Inflammatory macrophage (primary cell): ENCODE results near the gene ZGPAT.
A peak's percentile ranks its signal among the peaks of the same experiment; 100 is the strongest.

Experiments
- DNase-seq, 2 donors: peaks; one replicate each; pipeline ENCODE4 v3.0.0-alpha.2; 2020 to 2022

ZGPAT gene

GRCh38 chr20:63693083-63693732, 14.6 kb upstream of the ZGPAT start:
- DNase-seq: no peak

- no peak for DNase-seq
These were observed 13.9 kb upstream of the ZGPAT start for GRCh38 chr20:63693733-63694583.

- no peak for DNase-seq
These were observed 13.0 kb upstream of the ZGPAT start for GRCh38 chr20:63694584-63695423.

- no peak for DNase-seq
These were observed 12.2 kb upstream of the ZGPAT start for GRCh38 chr20:63695424-63696305.

GRCh38 chr20:63696306-63696627, 11.6 kb upstream of the ZGPAT start:
- DNase-seq: peak in 1 of 2 donors; percentile 42

GRCh38 chr20:63696628-63697356, 11.0 kb upstream of the ZGPAT start, which contains the start of gene TNFRSF6B:
TSS of gene TNFRSF6B (plus strand) at chr20:63696652. CDS start at chr20:63696768, 116 bp downstream.
- no peak for DNase-seq

- no peak for DNase-seq
These were observed 10.4 kb upstream of the ZGPAT start for GRCh38 chr20:63697357-63697867.

GRCh38 chr20:63697868-63698545, 9.8 kb upstream of the ZGPAT start:
- no peak for DNase-seq

GRCh38 chr20:63698739-63699465, 8.9 kb upstream of the ZGPAT start:
- DNase-seq: no peak

- DNase-seq: no peak
These were observed 8.2 kb upstream of the ZGPAT start for GRCh38 chr20:63699466-63700198.

GRCh38 chr20:63700199-63701050, 7.4 kb upstream of the ZGPAT start:
- DNase-seq: no peak

GRCh38 chr20:63701051-63701328, 6.8 kb upstream of the ZGPAT start:
- no peak for DNase-seq

GRCh38 chr20:63701329-63702035, 6.4 kb upstream of the ZGPAT start:
- no peak for DNase-seq

- no peak for DNase-seq
These were observed 5.7 kb upstream of the ZGPAT start for GRCh38 chr20:63702036-63702665.

GRCh38 chr20:63702751-63703470, 4.9 kb upstream of the ZGPAT start:
- no peak for DNase-seq

- DNase-seq: no peak
These were observed 4.3 kb upstream of the ZGPAT start for GRCh38 chr20:63703471-63703975.
